Tibial nerve (tissue), 4 donors: ENCODE results near the gene GSG1. TPM values are rescaled to one million over a fixed set of nuclear protein-coding genes. Genes with fewer than 3 reads are reported as not detected.

Experiments
- DNase-seq, 2 donors: peaks; one replicate each; pipeline ENCODE4 v3.0.0-alpha.2; 2019; ENCODE audit warnings: low spot score in 2 of 2
- H3K27ac ChIP-seq, 4 donors: fragments of 200-600 bp; sonication (generic) in 3 of 4; one replicate each; pipeline ENCODE4 v1.5.1; 2017 to 2019; ENCODE audit warnings: mild to moderate bottlenecking in 1 of 4
- H3K27me3 ChIP-seq, 2 donors: fragments of 200-600 bp; sonication (generic) in 1 of 2; one replicate each; pipeline versions ENCODE4 v1.5.1 to v1.6.0; 2017 to 2019
- H3K36me3 ChIP-seq, 3 donors: fragments of 200-600 bp; sonication (generic); one replicate each; pipeline ENCODE4 v1.5.1; 2018 to 2019
- H3K4me1 ChIP-seq, 4 donors: fragments of 200-600 bp; sonication (generic) in 3 of 4; one replicate each; pipeline ENCODE4 v1.5.1; 2017 to 2019
- H3K4me3 ChIP-seq, 4 donors: fragments of 200-600 bp; sonication (generic) in 3 of 4; one replicate each; pipeline ENCODE4 v1.5.1; 2017 to 2019; ENCODE audit warnings: mild to moderate bottlenecking in 1 of 4, moderate library complexity in 1 of 4
- H3K9me3 ChIP-seq, 4 donors: fragments of 200-600 bp; sonication (generic) in 3 of 4; one replicate each; pipeline ENCODE4 v1.5.1; 2017 to 2019
- EP300 ChIP-seq, 2 donors: sonication (generic); formaldehyde crosslinking; IDR thresholded peaks; one replicate each; pipeline ENCODE4 v1.6.1; 2017; ENCODE audit warnings: antibody characterized with exemption in 2 of 2, mild to moderate bottlenecking in 1 of 2
- POLR2A ChIP-seq, 2 donors: fragments of 450-650 bp; IDR thresholded peaks; one replicate each; pipeline ENCODE4 v1.6.1; 2017; ENCODE audit warnings: antibody characterized with exemption in 2 of 2, mild to moderate bottlenecking in 2 of 2, moderate library complexity in 2 of 2
- WGBS, 2 donors: methylation state at CpG; one replicate each; pipeline ENCODE4 v1.1.5; 2018; 5-methylcytosine and 5-hydroxymethylcytosine counted together
- total RNA-seq, 4 donors: library from RNA; depleted of rRNA; stranded (reverse); fragments of >200 nt; gene quantifications; one replicate each; pipeline ENCODE4 v1.1.0, GENCODE V29; 2016
- TF ChIP-seq, protein P1 (sequence below), 5 experiments: fragments of 200-600 bp in 3 of 5; fragments of 450-650 bp in 2 of 5; sonication (generic) in 3 of 5; IDR thresholded peaks; one replicate each; pipeline ENCODE4 v1.5.1; 2016 to 2019; ENCODE audit warnings: antibody characterized with exemption in 5 of 5, mild to moderate bottlenecking in 3 of 5, moderate library complexity in 2 of 5

Gene GSG1
- total RNA-seq, 4 donors from 2014 or later = not detected

DNA sequence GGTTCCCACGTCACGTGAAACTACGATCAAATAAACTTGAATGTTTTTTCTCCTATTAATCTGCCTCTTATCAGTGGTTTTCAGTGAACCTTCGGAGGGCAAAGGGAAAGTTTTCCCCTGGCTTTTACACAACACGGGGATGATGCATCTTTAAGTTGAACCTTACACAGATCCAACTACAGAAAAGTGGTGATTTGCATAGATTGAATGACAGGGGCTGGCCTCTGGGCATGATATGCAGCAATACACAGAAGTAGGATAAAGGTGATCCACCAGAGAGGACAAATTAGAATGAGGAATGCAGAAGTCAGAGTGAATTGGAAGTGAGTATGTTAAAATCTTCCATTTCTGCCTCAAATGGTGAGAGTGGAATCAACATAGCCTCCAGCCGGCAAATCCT, 11.6 kb downstream of the GSG1 start:
- H3K27me3 ChIP-seq = no peaks in the 10 kb centered on the region
- H3K9me3 ChIP-seq = no peaks in the 10 kb centered on the region
- 89 to 92% methylated on average over 6 of the region's 6 CpGs for WGBS, 2 donors
- no peak overlapping the region for H3K4me3 ChIP-seq
- H3K4me1 ChIP-seq = peaks cover 0 to 17% (median under 1%) of the 10 kb centered on the region in 4 donors
- TF ChIP-seq EP300 (IDR thresholded peaks at IDR 0.05) = no peak
- no peak for TF ChIP-seq POLR2A (IDR thresholded peaks at IDR 0.05)
- TF ChIP-seq, protein P1, sequence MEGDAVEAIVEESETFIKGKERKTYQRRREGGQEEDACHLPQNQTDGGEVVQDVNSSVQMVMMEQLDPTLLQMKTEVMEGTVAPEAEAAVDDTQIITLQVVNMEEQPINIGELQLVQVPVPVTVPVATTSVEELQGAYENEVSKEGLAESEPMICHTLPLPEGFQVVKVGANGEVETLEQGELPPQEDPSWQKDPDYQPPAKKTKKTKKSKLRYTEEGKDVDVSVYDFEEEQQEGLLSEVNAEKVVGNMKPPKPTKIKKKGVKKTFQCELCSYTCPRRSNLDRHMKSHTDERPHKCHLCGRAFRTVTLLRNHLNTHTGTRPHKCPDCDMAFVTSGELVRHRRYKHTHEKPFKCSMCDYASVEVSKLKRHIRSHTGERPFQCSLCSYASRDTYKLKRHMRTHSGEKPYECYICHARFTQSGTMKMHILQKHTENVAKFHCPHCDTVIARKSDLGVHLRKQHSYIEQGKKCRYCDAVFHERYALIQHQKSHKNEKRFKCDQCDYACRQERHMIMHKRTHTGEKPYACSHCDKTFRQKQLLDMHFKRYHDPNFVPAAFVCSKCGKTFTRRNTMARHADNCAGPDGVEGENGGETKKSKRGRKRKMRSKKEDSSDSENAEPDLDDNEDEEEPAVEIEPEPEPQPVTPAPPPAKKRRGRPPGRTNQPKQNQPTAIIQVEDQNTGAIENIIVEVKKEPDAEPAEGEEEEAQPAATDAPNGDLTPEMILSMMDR (IDR thresholded peaks at IDR 0.05) = no peak
- H3K27ac ChIP-seq = no peak overlapping the region
- no peak for DNase-seq
- H3K36me3 ChIP-seq = no peaks in the 10 kb centered on the region

DNA sequence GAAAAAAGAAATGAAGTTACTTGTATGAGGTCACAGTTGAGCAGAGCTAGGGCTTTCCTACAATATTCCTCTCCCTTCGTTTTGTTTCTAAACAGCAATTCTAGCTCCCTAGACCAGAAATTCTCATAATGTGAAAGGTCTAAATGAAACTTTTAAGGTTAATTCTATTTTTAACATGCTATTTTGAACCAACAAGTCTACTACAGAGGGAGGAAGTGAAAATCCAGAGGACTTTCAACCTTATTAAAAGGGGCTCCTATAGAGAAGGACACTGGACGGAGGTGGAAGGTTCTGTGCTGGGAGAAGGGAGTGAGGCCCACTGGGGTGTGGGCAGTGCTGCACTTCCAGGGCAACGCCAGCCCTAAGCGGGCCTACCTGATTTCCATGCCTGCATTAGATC, 13.4 kb downstream of the GSG1 start:
- 91 to 92% methylated on average over 4 of the region's 4 CpGs for WGBS, 2 donors
- H3K4me3 ChIP-seq = no peak overlapping the region

DNA sequence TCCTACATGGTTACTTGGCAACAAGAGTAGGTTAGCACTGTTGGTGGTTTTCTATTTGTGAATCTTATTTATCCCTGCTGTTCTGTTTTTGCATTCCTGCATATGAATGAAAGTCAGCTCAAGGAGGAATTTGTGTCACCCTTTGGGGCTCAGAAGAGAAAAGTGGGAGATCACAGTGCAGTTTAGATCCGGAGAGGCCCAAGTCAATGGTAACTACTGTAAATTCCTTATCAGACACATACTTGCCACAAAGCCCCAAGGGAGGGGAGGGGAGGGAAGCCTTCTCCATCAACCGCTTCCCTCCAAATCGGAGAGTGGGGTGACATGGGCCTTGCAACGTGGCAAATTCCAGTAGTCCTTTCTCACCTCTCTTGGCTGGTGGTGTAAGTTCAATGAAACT, 15.0 kb downstream of the GSG1 start:
- no peak for DNase-seq
- WGBS, 2 donors = 60 to 64% methylated on average over 4 of the region's 4 CpGs

More for the DNA sequence above, 13.4 kb downstream of the GSG1 start:
- Histone ChIP-seq H3K9me3 (no peaks in the 10 kb centered on the region), H3K4me1 (peaks cover 0 to 12% (median 0%) of the 10 kb centered on the region in 4 donors), H3K27me3 (no peaks in the 10 kb centered on the region), H3K27ac (no peak overlapping the region), H3K36me3 (peaks cover 0 to 3% (median 0%) of the 10 kb centered on the region in 3 donors)
- TF ChIP-seq POLR2A (IDR thresholded peaks at IDR 0.05) (no peak), EP300 (IDR thresholded peaks at IDR 0.05) (no peak)
- TF ChIP-seq, protein P1 (IDR thresholded peaks at IDR 0.05) = no peak
- no peak for DNase-seq

DNA sequence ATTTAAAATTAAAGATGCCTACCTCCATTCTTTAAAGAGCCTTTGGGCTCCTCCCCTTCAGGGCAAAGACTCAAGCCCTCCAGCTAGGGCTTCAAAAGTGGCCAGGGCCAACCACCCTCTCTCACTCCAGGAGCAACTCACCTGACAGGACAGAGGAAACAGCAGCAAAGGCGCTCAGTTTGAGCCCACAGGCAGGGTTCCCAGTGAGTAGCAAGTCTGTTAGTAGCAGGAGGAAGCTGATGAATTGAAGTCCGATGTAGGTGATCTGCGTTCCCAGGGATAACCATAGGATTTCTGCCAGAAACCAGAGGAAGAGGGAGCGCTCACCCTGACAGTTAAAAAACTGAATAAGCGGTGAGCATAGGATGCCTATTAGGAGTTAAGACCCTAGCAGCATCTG, 15.7 kb downstream of the GSG1 start:
- Histone ChIP-seq H3K27me3 (no peaks in the 10 kb centered on the region), H3K4me1 (no peaks in the 10 kb centered on the region), H3K27ac (no peak overlapping the region), H3K4me3 (no peak overlapping the region), H3K36me3 (peaks cover 0 to 25% (median 0%) of the 10 kb centered on the region in 3 donors), H3K9me3 (no peaks in the 10 kb centered on the region)
- WGBS, 2 donors = 77 to 82% methylated on average over 5 of the region's 5 CpGs
- TF ChIP-seq POLR2A (IDR thresholded peaks at IDR 0.05) = no peak
- no peak for TF ChIP-seq EP300 (IDR thresholded peaks at IDR 0.05)
- TF ChIP-seq, protein P1 (IDR thresholded peaks at IDR 0.05) = no peak
- no peak for DNase-seq

More for the DNA sequence above, 15.0 kb downstream of the GSG1 start:
- Histone ChIP-seq H3K4me3 (no peak overlapping the region), H3K27me3 (no peaks in the 10 kb centered on the region), H3K9me3 (no peaks in the 10 kb centered on the region), H3K27ac (no peak overlapping the region), H3K36me3 (peaks cover 0 to 18% (median 0%) of the 10 kb centered on the region in 3 donors), H3K4me1 (peaks cover 0 to 3% (median 0%) of the 10 kb centered on the region in 4 donors)
- TF ChIP-seq, protein P1 (IDR thresholded peaks at IDR 0.05) = no peak
- TF ChIP-seq EP300 (IDR thresholded peaks at IDR 0.05) = no peak
- TF ChIP-seq POLR2A (IDR thresholded peaks at IDR 0.05) = no peak

DNA sequence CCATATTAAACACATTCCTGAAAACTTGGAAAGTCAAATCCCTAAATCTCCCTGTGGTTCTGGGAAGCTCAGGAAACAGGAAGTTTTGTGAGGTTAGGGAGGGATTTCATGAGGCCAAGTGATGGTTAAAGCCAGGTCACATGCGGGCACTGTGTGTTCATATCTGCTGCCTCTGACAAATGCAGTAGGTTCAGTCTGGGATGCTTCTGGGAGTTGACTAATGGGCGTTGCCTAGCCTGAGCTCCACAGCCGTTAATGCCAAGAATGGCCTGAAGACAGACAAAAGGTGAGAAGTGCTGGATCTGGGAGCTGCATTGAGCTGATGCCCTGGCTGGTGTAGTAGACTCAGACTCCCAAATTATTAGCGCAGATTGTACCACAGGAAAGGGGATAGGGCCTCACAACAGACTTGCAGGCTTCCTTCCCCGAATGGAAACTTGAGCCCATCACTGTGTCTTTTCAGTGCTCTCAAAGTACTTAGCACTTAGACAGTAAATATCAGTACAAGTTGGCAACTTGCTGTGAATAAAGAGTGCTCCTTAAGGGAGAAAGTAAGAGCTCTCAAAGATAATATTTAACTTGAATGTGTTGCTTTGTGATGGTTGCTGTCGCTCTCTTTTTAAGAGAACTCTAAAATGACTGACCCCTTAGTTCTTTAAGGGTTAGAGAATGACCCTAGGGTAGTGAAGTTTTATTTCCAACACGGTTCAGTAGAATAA, 17.3 kb downstream of the GSG1 start:
- 59 to 64% methylated on average over 7 of the region's 7 CpGs for WGBS, 2 donors
- Histone ChIP-seq H3K4me3 (no peak overlapping the region), H3K36me3 (peaks cover 0 to 28% (median 0%) of the 10 kb centered on the region in 3 donors), H3K27ac (no peak overlapping the region), H3K9me3 (no peaks in the 10 kb centered on the region), H3K27me3 (no peaks in the 10 kb centered on the region), H3K4me1 (no peaks in the 10 kb centered on the region)
- TF ChIP-seq, protein P1 (IDR thresholded peaks at IDR 0.05) = no peak
- TF ChIP-seq POLR2A (IDR thresholded peaks at IDR 0.05) (no peak), EP300 (IDR thresholded peaks at IDR 0.05) (no peak)
- no peak for DNase-seq
